ENCODE data around the gene KCNRG. TPM values are rescaled to one million over a fixed set of nuclear protein-coding genes. Genes with fewer than 3 reads are reported as not detected.
"Not testable (repeated sequence)": the region's sequence is repeated elsewhere in the genome, so short reads cannot be mapped to it uniquely, and the experiment has no call there.

KCNRG gene, protein sequence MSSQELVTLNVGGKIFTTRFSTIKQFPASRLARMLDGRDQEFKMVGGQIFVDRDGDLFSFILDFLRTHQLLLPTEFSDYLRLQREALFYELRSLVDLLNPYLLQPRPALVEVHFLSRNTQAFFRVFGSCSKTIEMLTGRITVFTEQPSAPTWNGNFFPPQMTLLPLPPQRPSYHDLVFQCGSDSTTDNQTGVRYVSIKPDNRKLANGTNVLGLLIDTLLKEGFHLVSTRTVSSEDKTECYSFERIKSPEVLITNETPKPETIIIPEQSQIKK
- 2.8 TPM in 1 of 2 replicates, not detected in the other for total RNA-seq
- polyA plus RNA-seq (2012), result 0.64 TPM

DNA sequence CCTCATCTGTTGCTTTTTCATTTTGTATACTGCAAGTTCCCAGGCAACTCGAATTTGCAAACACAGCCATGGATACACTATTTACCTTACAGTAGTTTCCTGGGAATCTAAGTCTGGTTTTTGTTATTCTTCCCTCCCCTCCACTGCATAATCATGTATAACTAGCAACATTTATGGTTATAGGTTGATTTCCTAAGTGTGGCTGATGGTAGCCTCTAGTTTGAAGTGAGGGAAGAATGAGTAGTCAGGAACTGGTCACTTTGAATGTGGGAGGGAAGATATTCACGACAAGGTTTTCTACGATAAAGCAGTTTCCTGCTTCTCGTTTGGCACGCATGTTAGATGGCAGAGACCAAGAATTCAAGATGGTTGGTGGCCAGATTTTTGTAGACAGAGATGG is at the start of gene KCNRG:
KCNRG (plus strand) TSS at position 187 of the 400 bp plus-strand sequence; CDS start at position 237, 50 bp downstream.
- no peak for DNase-seq (ENCODE audit: low read depth)

DNA sequence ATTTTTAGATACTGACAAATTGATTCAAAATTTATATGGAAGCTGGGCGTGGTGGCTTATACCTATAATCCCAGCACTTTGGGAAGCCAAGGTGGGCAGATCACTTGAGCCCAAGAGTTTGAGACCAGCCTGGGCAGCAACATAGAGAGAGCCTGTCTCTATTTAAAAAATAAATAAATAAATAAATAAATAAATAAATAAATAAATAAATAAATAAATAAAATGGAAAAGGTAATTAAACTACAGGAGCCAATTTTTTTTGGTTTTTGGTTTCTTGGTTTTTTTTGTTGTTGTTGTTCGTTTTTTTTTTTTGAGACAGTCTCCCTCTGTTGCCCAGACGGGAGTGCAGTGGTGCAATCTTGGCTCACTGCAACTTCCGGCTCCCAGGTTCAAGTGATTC is 47.8 kb upstream of the KCNRG start:
- DNase-seq (ENCODE audit: low read depth), result no peak

DNA sequence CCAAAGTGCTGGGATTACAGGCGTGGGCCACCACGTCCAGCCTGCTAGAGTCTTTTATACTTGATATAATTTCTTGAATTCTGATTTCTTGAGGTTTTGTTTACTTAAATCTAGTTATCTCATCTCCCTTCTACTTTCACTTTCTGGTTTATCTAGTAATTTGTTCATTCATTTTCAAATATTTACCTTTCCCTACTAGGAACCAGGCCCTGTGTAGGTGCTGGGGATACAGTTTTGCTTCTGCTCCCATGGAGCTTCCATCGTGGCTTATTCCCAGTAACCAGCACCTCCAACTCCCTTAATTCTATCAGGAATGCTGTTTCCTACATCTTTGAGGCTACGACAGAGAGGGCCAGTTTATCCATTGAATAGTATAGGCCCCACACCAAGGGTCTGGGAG is 42.5 kb upstream of the KCNRG start:
- no peak for DNase-seq (ENCODE audit: low read depth)

DNA sequence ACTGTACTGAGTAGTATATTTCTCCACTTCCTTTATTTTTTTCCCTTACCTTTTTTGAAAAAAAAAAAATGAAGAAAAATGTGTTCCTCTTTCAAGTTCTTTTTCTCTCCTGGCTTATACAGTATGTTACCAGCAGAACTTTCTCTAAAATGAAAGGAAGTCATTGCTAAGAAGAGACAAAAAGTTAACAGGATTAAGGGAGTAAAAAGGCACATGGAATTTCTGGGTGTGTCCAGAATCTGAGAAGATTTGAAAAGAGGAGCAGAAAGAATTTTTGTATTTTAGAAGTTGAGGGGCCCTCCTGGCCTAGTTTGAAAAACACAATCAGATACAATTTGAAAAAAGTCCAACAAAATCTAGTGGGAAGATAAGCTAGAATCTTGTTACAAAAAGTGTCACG is 39.4 kb upstream of the KCNRG start:
- no peak for DNase-seq (ENCODE audit: low read depth)

DNA sequence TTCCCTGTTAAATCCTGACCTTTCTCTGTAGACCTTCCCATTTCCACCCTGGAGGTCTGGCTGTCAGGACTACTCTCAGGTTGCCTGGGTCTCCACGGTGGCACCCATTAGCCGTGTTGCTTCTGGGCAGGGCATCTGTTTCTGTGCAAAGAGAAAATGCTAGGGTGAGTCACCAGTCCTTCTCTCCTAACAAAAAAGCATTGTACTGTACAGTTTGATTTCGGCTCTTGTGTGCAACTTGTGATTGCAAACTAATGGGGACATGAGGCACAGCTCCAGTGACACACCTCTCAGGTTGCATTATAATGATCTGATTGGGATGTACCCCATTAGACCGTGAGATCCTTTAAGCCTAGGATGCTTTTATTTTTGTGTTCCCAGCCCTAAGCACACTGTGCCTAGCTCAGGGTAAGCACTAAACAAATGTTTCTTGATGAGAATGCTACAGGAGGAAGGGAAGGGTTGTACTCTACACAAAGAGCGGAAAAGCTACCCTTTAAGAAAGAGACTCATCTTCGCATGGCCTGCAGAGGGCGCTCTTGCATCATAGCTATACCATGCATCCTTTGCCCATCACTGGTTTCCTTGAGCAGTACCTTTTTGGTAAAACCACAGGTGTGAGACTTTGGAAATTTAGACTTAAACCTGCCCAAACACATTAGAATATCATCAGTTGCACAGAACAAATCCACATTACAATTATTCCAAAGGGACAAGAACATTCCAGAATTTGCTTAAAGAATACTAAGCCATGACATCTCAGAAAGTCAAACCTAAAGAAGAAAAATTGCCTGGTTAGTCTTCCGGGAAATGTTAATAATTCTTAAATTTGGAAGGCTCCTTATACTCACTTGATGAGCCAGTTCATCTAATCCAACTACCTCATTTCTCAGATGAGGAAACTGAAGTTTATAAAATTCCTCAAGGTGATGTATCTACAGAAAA is 38.7 kb upstream of the KCNRG start:
- peak; percentile 75 for DNase-seq (ENCODE audit: low read depth)

DNA sequence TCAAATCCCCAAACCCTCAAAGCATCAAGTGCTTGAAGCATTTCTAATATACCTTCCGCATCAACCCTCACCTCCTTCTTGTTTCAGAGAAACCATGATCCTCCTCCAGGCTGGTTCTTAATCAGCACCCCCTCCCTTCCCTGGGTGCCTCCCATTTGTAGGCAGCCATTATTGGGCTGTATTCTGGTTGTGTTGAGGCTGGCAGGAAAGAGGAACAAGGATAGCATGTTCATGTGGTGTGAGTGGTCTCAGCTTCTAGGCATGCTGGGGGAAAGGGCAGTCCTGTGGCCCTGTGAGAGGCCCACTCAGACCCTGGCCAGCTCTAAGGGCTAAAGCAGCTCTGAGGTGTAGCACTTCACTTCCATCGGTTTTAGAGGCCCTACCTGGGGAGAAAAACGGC is 37.3 kb upstream of the KCNRG start:
- no peak for DNase-seq (ENCODE audit: low read depth)

DNA sequence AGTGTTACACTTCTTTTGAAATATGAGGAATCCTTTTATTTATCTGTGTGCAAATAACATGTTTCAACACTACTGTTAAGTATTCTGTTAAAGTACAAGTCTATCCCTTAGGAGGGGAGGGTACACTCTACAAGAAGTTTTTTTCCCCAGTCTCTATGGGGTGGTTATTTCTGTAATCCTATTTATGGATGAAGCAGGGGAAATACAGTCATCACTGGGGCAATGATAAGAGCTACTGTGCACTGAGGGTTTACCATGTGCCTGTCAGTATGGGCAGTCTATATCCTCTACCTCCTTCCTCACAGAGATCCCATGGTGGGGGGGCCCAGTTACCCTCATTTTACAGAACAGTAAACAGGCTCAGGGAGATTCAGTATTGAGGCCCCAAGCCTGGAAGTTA is 35.0 kb upstream of the KCNRG start:
- no peak for DNase-seq (ENCODE audit: low read depth)

DNA sequence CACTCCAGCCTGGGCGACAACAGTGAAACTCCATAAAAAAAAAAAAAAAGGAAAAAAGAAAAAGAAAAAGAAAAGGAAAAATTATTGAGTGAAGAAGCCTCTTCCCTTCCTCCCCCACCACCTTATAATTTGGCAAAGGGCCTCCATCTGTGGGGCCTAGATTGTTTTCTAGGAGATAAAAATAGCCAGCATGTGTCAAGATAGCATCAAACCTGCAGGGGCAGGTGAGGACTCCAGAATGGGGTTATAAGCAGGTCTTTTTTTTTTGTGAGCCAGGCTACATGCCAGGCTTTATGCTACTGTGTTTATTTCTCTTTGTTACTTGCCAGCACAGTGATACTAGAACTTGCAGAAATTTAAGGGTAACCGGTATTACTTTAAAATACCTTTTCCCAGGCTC is 30.1 kb upstream of the KCNRG start:
- peak; percentile 32 for DNase-seq (ENCODE audit: low read depth)

DNA sequence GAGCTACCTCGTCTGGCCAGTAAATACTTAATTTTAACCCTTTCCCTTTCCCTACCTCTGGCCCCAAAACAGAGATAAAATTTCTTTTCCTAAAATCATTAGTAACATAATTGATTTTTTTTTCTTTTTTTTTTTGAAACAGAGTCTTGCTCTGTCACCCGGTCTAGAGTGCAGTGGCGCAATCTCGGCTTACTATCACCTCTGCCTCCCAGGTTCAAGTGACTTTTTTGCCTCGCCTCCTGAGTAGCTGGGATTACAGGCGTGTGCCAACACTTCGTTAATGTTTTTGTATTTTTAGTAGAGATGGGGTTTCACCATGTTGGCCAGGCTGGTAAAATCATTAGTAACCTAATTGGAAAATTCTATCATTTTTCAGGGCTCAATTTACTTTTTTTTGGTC is 28.8 kb upstream of the KCNRG start:
- DNase-seq (ENCODE audit: low read depth), result no peak

DNA sequence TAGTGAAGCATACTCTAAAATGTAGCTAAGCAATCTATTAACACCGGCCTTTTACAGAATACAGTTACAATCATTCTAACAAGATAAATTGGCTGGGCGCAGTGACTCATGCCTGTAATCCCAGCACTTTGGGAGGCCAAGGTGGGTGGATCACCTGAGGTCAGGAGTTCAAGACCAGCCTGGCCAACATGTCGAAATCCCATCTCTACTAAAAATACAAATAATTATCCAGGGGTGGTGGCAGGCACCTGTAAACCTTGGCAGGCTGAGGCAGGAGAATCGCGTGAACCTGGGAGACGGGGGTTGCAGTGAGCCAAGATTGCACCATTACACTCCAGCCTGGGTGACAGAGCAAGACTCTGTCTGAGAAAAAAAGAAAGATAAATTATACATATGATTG is 24.6 kb upstream of the KCNRG start:
- DNase-seq (ENCODE audit: low read depth), result not testable (repeated sequence)

DNA sequence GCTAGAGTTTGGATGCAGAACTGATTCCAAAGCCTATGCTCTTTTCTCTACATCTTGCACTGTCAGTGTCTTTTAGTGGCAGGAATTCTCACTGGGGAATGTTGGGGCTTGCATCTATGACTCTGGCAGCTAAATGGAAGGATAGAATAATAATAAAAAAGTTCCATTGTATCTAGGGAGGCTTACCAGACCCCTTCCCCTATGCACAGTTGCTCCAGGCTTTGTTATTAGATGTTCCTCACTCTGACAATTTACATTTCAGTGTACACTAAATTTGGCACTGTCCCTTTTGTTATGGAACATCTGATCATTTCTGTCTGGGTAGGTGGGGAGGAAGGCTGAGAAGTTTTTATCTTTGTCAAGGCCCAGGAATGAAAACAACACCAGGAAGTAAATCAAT is 22.1 kb upstream of the KCNRG start:
- DNase-seq (ENCODE audit: low read depth), result no peak

DNA sequence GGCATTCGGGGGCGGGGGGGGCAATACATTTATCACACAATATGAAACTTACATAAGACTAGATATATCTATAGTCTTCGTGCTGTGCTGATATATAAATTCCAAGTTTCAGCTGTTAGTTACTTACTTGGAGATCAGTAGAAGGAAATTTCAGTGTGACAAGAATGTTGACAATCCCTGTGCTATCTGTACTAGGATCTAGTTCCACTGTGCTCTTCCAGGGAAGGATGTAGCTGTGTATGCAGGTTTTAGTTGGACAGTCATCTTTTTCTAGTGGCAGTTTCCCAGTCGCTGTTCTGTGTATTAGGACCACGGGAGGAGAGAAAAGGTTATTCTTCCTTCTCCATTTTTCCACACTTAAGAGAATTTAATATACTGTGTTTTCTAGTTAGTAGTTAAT is 21.6 kb upstream of the KCNRG start:
- no peak for DNase-seq (ENCODE audit: low read depth)

DNA sequence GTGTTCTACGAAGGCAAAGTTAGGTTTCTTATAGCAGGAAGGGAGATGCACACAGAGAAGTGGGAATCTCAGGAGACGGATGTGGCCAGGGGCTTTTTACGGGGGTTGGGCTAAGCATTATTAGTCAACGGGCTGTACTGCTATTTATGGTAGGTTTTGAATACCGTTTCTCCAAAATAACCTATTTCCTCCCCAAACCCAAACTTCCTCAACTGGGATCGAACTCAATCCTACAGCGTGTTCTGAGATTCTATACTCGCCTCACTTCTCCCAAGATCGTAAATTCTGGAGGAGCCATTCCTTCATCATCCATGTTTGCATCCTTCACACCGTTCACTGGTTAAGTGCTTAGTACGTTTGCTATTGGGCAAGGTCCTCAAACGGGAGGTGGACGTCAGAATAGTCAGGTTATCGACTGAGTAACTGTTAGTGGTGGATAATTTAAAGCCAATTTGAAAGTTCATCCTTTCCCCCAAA is 19.6 kb upstream of the KCNRG start:
- no peak for DNase-seq (ENCODE audit: low read depth)

DNA sequence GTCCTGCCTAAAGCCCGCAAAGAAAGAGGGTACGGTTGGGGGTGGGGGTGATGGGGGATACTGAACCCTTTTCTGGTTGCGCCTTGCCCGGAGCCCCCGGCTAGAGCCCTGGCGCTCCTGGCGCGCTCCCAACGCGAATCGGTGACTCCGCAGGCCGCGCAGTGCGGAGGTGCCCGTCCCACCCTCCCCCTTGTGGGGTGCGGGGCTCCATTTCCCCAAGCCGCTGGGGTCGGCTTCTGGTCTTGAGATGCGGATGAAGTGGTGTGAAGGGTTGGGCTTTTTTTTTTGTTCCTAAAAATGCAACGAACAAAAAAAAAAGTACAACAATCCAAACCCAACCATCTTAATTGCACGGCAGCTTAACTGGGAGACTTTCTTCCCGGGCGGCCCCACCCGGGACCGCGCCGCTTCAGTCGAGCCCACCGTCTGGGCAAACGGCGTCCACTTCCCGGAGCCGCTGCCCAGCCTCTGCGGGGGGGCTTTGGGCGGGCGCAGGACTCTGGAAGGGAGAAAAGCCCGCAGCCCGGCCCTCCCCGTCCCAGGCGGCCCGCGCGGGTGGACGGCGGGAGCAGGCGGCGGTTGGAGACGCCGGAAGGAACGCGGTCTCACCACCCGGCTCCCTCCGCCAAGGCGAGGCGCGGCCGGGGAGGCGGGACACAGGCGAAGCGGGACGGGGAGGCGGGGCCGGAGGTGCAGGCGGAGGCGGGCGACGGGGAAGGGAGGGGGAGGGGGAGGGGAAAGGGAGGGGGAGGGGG is 18.9 kb upstream of the KCNRG start:
- peak; percentile 91 for DNase-seq (ENCODE audit: low read depth)

DNA sequence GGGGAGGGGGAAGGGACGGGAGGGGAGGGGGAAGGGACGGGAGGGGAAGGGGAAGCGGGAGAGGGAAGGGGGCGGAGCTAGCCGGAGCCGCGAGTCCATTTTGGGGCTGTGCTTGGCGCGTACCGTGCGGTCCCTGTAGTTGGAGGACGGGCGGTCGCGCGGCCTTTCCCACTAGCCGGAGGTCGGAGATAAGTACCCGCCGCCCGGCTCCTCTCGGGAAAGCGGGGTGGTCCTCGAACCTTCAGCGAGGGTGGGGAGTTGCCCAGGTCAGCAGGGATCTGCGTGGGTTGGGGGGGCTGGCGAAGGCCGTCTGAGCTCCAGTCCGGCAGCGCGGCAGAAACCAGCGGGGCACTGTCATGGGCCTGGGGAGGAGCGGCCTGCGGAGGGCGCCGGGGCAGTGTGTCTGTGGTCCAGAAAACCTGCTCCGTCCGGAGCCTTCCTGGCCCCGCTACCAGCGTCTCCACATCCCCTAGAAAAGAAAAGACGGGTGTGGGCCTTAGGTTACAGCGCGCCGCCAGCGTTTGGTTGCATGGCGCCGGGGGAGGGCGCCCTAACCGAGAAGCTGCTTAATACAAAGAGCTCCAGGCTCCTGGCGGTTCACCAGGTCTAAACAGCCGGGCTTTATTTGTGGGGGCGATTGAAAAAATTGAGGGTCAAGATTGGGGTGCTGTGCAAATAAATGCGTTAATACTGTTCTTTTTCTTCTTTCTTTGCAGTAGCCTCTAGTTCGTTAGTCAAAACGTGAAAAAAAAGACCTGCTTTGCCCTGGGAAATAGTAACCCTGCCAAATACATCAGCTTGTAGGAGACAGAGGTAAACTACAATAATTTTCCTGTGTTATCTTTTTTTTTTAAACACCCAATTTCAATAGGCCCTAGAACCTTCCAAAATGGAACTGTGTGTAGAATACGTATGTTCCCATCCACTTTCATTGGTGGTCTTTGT is 18.0 kb upstream of the KCNRG start, which contains the start of gene TRIM13:
TRIM13 (plus strand) TSS at position 92 of the 945 bp plus-strand sequence. CDS start 14,899 bp downstream, outside the sequence.
- DNase-seq (ENCODE audit: low read depth), result peak; percentile 93

DNA sequence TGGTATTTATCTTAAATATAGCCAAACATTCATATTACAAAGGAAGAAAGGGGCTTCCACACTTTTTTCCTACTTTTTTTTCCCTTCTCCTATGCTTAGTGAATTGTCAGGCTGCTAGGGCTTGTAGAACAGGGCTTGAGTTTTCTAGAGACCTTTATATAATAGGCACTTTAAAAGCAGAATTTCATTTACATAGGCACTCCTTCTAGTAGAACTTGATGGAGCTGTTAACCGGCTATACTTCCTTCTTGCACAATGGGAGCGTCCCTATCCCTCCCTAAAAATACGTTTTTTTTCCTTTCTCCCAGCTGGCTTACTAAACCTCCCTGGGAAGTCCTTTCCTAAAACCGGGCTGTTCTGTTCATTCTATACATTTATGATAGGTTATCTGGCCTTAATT is 17.3 kb upstream of the KCNRG start:
- DNase-seq (ENCODE audit: low read depth), result no peak

DNA sequence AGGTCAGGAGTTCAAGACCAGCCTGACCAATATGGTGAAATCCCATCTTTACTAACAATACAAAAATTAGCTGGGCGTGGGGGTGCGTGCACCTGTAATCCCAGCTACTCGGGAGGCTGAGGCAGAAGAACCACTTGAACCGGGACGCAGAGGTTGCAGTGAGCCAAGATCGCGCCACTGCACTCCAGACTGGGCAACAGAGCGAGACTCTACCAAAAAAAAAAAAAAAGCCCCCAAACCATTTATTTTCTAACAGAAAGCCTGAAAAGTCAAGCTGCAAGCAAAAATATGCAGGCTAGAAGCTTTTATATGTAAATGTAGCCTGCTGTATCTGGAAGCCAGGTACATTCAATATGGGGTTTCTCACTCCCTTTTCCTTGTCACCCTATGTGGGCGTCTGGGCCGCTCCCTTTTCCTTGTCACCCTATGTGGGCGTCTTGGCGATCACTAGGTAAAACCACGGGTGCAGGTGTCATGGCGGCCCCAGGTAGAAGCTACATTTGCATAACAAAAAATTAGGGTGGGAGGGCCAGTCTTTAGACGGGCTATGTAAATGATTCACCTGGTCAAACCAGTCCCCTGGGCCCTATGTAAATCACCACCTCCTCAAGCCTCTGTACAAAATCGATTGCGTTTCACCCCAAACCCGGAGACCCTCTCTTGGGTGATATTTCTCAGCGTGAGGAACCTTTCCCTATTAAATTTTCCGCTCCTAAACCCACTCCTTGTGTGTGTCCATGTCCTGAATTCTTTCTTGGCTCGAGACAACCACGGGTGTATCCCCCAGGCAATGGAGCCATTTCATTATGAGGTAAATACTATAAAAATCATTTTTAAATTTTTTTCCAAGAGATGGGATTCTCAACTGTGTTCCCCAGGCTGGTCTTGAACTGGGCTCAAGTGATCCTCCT is 16.3 kb upstream of the KCNRG start:
- no peak for DNase-seq (ENCODE audit: low read depth)

DNA sequence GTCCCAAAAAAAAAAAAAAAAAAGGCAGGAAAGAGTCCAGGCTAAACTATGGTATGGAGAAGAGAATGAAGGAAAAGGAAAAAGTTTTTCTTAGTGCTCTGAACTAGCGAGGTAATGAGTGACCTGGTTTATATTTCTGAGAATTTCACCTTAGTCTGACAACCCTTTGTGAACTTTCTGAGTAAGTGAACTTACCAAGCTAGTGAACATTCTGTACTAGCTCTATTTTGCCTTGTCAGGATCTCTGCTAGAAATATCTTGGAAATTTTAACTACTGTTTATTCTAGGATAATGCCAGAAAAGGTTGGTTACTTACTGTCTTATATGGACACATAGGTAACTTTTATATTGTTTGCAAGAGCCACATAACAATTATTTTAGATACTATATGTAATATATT is 14.0 kb upstream of the KCNRG start:
- DNase-seq (ENCODE audit: low read depth), result no peak

DNA sequence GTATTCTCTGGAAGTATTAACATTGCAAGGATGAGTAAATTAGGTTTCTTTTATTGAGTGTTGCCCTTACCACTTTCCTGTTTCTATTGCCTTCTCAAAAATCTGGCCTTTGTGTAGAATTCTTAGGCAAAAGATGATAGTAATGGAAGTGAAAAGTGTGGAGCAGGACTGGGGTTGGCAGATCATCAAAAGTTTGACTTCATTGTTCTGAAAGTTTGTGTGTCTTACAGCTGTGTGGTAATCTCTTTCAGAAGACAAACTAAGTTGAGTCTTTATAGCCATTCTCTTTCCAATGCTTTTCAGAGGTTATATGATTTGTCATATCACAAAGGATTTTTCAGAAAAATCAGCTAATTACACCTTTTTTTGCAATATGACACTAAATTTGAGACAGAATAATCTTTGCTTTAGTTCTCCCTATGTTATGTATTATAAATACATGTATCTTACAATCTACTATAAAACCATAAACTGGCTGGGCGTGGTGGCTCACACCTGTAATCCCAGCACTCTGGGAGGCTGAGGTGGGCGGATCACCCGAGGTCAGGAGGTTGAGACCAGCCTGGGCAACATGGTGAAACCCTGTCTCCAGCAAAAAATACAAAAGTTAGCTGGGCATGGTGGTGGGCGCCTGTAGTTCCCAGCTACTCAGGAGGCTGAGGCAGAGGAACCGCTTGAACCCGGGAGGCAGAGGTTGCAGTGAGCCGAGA is 8.7 kb upstream of the KCNRG start:
- DNase-seq (ENCODE audit: low read depth), result peak; percentile 15
